CD14-positive monocyte (primary cell): Measurements from ENCODE around the gene IFIT3. TPM values are rescaled to one million over a fixed set of nuclear protein-coding genes. Genes with fewer than 3 reads are reported as not detected.

ENCODE experiments used
- DNase-seq, 3 donors: peaks; one replicate each; pipeline ENCODE4 v3.0.0-alpha.2; 2011 to 2022
- H2AFZ ChIP-seq: 2 replicates; pipeline ENCODE4 v1.6.0; 2012; ENCODE audit warnings: mild to moderate bottlenecking, low read depth, low read length, inconsistent platforms; ENCODE audit not compliant: insufficient read depth, poor library complexity, severe bottlenecking
- H3K27ac ChIP-seq, 2 donors: 1 replicate in 1 of 2; 2 replicates in 1 of 2; pipeline ENCODE4 v1.5.1; 2012 to 2013; ENCODE audit warnings: low read length in 2 of 2, control low read depth in 1 of 2, inconsistent platforms in 1 of 2, low read depth in 1 of 2, mild to moderate bottlenecking in 1 of 2
- H3K27me3 ChIP-seq, 2 donors: one replicate each; pipeline versions ENCODE4 v1.6.0 to v1.6.1; 2011 to 2013; ENCODE audit warnings: low read length in 2 of 2; ENCODE audit not compliant: control insufficient read depth in 2 of 2, insufficient read depth in 2 of 2
- H3K36me3 ChIP-seq, 2 donors: replicated peaks in 1 of 2; 1 replicate in 1 of 2; 2 replicates in 1 of 2; pipeline versions ENCODE4 v1.5.1 to v1.6.1; 2012 to 2013; ENCODE audit warnings: low read length in 2 of 2, control low read depth in 1 of 2, inconsistent platforms in 1 of 2, mild to moderate bottlenecking in 1 of 2; ENCODE audit not compliant: insufficient read depth in 2 of 2, control insufficient read depth in 1 of 2
- H3K4me1 ChIP-seq, 2 donors: 1 replicate in 1 of 2; 2 replicates in 1 of 2; pipeline versions ENCODE4 v1.5.1 to v1.6.1; 2012 to 2013; ENCODE audit warnings: low read length in 2 of 2, control low read depth in 1 of 2, inconsistent platforms in 1 of 2, mild to moderate bottlenecking in 1 of 2, moderate library complexity in 1 of 2; ENCODE audit not compliant: insufficient read depth in 2 of 2, control insufficient read depth in 1 of 2
- H3K4me2 ChIP-seq: replicated peaks from 2 replicates; pipeline ENCODE3; 2012; ENCODE audit warnings: low read length, moderate library complexity, mild to moderate bottlenecking; ENCODE audit not compliant: poor library complexity, severe bottlenecking; ENCODE audit errors: extremely low read depth
- H3K4me3 ChIP-seq, 3 experiments: fragments of 200-600 bp in 1 of 3; sonication (generic) in 1 of 3; replicated peaks in 1 of 3; 1 replicate in 2 of 3; 2 replicates in 1 of 3; pipeline ENCODE4 v1.5.1; 2011 to 2013; ENCODE audit warnings: low read length in 3 of 3, mild to moderate bottlenecking in 3 of 3, control low read depth in 2 of 3, low read depth in 2 of 3, inconsistent platforms in 1 of 3, moderate library complexity in 1 of 3
- H3K79me2 ChIP-seq: 2 replicates; pipeline ENCODE4 v1.6.0; 2012; ENCODE audit warnings: mild to moderate bottlenecking, control low read depth, inconsistent platforms, low read length, moderate library complexity; ENCODE audit not compliant: insufficient read depth
- H3K9ac ChIP-seq: 2 replicates; pipeline ENCODE4 v1.6.0; 2017; ENCODE audit warnings: low read length, mild to moderate bottlenecking; ENCODE audit not compliant: insufficient read depth, poor library complexity, severe bottlenecking
- H3K9me3 ChIP-seq, 2 donors: replicated peaks in 1 of 2; 1 replicate in 1 of 2; 2 replicates in 1 of 2; pipeline versions ENCODE4 v1.5.1 to v1.6.1; 2012 to 2013; ENCODE audit warnings: low read length in 2 of 2, control low read depth in 1 of 2; ENCODE audit not compliant: control insufficient read depth in 1 of 2, insufficient read depth in 1 of 2
- H4K20me1 ChIP-seq: 2 replicates; pipeline ENCODE4 v1.6.0; 2012; ENCODE audit warnings: mild to moderate bottlenecking, low read length, control low read depth, moderate library complexity; ENCODE audit not compliant: insufficient read depth
- H3K27ac Mint-ChIP-seq, 7 donors: one replicate each; pipeline ENCODE4 v1.8.0; 2020; ENCODE audit warnings: mild to moderate bottlenecking in 7 of 7, mixed read lengths in 7 of 7, moderate library complexity in 6 of 7, inconsistent platforms in 2 of 7
- H3K27me3 Mint-ChIP-seq, 3 donors: one replicate each; pipeline ENCODE4 v1.8.0; 2021 to 2022; ENCODE audit warnings: low read depth in 3 of 3, mild to moderate bottlenecking in 3 of 3, mixed read lengths in 3 of 3, moderate library complexity in 3 of 3, inconsistent platforms in 1 of 3
- H3K36me3 Mint-ChIP-seq, 2 donors: one replicate each; pipeline ENCODE4 v1.8.0; 2020; ENCODE audit warnings: mixed read lengths in 2 of 2, inconsistent platforms in 1 of 2, mild to moderate bottlenecking in 1 of 2
- H3K4me1 Mint-ChIP-seq: one replicate; pipeline ENCODE4 v1.8.0; 2020; ENCODE audit warnings: mild to moderate bottlenecking, mixed read lengths
- H3K4me3 Mint-ChIP-seq, 2 donors: one replicate each; pipeline ENCODE4 v1.8.0; 2020; ENCODE audit warnings: mild to moderate bottlenecking in 2 of 2, mixed read lengths in 2 of 2, moderate library complexity in 1 of 2
- H3K9me3 Mint-ChIP-seq, 7 donors: one replicate each; pipeline ENCODE4 v1.8.0; 2020 to 2022; ENCODE audit warnings: mixed read lengths in 7 of 7, mild to moderate bottlenecking in 6 of 7, moderate library complexity in 6 of 7, inconsistent platforms in 2 of 7
- WGBS: methylation state at CpG from one replicate; pipeline ENCODE4 v1.1.5; 2013; ENCODE audit warnings: missing lambda C conversion rate; ENCODE audit not compliant: insufficient coverage; 5-methylcytosine and 5-hydroxymethylcytosine counted together
- intact Hi-C, 2 donors: fragments of 100-400 bp; cut with micrococcal nuclease; formaldehyde crosslinking; loops; one replicate each; pipeline versions ENCODE4 v1.15.0 to v1.15.1; 2023
- polyA plus RNA-seq, 3 donors: library from polyadenylated mRNA; depleted of rRNA in 1 of 3; unstranded in 2 of 3; stranded (reverse) in 1 of 3; fragments of 300-500 nt in 2 of 3; fragments of >200 nt in 1 of 3; fragmentation: Illumina TruSeq in 2 of 3; gene quantifications; 1 replicate in 2 of 3; 2 replicates in 1 of 3; pipeline ENCODE4 v1.2.3, GENCODE V29; 2012 to 2021
- TF ChIP-seq, protein P1 (sequence below): fragments of 200-600 bp; IDR thresholded peaks from one replicate; pipeline ENCODE4 v1.8.0; 2022; ENCODE audit warnings: antibody characterized with exemption, mild to moderate bottlenecking

IFIT3 gene
- polyA plus RNA-seq, 3 donors = 13.8 to 38.0 (median 26.4) TPM

DNA sequence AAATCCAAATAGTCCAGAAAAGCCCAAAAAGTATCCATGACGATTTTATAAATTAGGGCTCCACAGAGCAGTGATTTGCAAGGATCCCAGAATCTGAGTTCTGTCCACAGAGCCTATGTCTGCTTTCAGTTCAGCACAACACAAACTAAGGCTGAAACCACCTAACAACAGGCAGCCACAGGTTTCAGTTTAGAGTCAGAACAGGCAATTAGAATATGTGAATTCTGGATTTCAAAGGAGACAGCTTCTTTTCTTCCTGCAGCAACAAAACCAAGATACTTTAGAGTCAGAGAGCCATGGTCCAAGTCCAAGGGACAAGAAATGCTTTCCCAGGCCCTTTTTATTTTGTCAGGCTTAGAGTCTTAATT lies 23.6 kb downstream of the IFIT3 start:
- WGBS = 83% methylated on average over 1 of the region's 1 CpG
- Mint-ChIP-seq H3K4me3 (no peak overlapping the region), H3K9me3 (peaks cover 0 to 1% (median 0%) of the 10 kb centered on the region in 7 donors), H3K27me3 (no peaks in the 10 kb centered on the region), H3K27ac (peak overlapping the region in 1 of 7 donors; percentile 77), H3K4me1 (peaks cover 57% of the 10 kb centered on the region), H3K36me3 (peaks cover 1 to 3% of the 10 kb centered on the region in 2 donors)
- intact Hi-C loops = no loop called here
- Histone ChIP-seq H3K27me3 (no peaks in the 10 kb centered on the region), H3K9ac (no peak overlapping the region), H3K9me3 (no peaks in the 10 kb centered on the region), H3K79me2 (no peaks in the 10 kb centered on the region), H3K36me3 (no peaks in the 10 kb centered on the region), H3K4me1 (peaks cover 42 to 48% of the 10 kb centered on the region in 2 donors), H3K4me3 (no peak overlapping the region), H3K27ac (peak overlapping the region in 1 of 2 donors; percentile 28), H2AFZ (no peak overlapping the region), H3K4me2 (no peak overlapping the region), H4K20me1 (no peaks in the 10 kb centered on the region)
- TF ChIP-seq, protein P1, sequence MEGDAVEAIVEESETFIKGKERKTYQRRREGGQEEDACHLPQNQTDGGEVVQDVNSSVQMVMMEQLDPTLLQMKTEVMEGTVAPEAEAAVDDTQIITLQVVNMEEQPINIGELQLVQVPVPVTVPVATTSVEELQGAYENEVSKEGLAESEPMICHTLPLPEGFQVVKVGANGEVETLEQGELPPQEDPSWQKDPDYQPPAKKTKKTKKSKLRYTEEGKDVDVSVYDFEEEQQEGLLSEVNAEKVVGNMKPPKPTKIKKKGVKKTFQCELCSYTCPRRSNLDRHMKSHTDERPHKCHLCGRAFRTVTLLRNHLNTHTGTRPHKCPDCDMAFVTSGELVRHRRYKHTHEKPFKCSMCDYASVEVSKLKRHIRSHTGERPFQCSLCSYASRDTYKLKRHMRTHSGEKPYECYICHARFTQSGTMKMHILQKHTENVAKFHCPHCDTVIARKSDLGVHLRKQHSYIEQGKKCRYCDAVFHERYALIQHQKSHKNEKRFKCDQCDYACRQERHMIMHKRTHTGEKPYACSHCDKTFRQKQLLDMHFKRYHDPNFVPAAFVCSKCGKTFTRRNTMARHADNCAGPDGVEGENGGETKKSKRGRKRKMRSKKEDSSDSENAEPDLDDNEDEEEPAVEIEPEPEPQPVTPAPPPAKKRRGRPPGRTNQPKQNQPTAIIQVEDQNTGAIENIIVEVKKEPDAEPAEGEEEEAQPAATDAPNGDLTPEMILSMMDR = no peak
- no peak for DNase-seq

DNA sequence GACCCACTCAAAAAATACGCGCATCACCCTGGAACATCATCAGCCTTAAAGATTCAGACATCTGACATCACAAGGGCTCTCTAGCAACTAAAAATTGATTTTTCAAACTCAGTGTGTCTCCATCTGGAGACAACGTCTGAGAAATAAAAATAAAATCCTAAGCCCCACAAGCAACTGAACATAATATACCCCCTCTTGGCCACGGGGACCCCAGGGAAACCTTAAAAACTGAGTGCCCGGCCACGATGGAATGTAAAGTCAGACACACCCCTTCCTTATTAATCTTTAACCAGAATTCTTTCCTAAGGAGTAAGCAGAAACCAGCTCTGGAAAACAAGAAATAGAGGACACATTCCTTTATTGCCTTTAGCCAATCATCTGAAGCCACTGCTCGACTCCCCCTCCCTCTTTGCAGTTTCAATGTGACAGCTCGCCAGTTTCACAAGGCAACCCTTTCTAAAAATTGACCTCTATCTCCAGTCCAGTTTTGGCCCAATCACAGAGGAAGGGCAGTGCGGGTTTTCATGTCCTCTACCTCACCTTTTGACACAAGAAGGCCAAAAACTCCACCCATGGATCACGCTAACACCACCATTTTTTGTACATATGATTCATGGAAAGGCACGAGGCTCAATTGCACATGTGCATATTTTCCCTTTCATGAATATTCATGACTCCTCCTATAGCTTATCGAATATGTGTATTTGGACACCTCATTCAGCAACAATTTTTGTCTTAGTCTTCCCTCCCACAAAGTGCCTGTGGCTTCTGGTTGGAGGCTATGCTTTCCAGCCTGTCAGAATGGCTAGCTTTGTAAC lies 24.2 kb downstream of the IFIT3 start:
- DNase-seq = no peak
- H3K27ac ChIP-seq = no peak overlapping the region
- no peak overlapping the region for H2AFZ ChIP-seq
- Mint-ChIP-seq H3K36me3 (peaks cover 1 to 3% of the 10 kb centered on the region in 2 donors), H3K4me3 (no peak overlapping the region), H3K4me1 (peaks cover 52% of the 10 kb centered on the region), H3K27ac (peak overlapping the region in 1 of 7 donors; percentile 26), H3K27me3 (no peaks in the 10 kb centered on the region), H3K9me3 (peaks cover 0 to 1% (median 0%) of the 10 kb centered on the region in 7 donors)
- intact Hi-C loops = no loop called here
- H3K9me3 ChIP-seq = no peaks in the 10 kb centered on the region
- H3K36me3 ChIP-seq = no peaks in the 10 kb centered on the region
- H3K4me1 ChIP-seq = peaks cover 36 to 42% of the 10 kb centered on the region in 2 donors
- no peaks in the 10 kb centered on the region for H3K79me2 ChIP-seq
- no peak overlapping the region for H3K4me2 ChIP-seq
- H4K20me1 ChIP-seq = no peaks in the 10 kb centered on the region
- TF ChIP-seq, protein P1 = no peak
- no peaks in the 10 kb centered on the region for H3K27me3 ChIP-seq
- no peak overlapping the region for H3K9ac ChIP-seq
- no peak overlapping the region for H3K4me3 ChIP-seq
- 94% methylated on average over 11 of the region's 12 CpGs for WGBS
